ENCODE data around the gene MEG3. TPM values are rescaled to one million over a fixed set of nuclear protein-coding genes. Genes with fewer than 3 reads are reported as not detected.

MEG3 gene
- total and polyA plus RNA-seq, 9 of the 15 experiments (the other 6 are each of a cell fraction or from before 2014, with no cell fraction given) = 0.10 to 5.3 (median 1.0) TPM; not detected in 1

- no peak for TF ChIP-seq ZBTB9 (CRISPR knock-in tag; IDR thresholded peaks at IDR 0.05)
- TF ChIP-seq, protein P1, sequence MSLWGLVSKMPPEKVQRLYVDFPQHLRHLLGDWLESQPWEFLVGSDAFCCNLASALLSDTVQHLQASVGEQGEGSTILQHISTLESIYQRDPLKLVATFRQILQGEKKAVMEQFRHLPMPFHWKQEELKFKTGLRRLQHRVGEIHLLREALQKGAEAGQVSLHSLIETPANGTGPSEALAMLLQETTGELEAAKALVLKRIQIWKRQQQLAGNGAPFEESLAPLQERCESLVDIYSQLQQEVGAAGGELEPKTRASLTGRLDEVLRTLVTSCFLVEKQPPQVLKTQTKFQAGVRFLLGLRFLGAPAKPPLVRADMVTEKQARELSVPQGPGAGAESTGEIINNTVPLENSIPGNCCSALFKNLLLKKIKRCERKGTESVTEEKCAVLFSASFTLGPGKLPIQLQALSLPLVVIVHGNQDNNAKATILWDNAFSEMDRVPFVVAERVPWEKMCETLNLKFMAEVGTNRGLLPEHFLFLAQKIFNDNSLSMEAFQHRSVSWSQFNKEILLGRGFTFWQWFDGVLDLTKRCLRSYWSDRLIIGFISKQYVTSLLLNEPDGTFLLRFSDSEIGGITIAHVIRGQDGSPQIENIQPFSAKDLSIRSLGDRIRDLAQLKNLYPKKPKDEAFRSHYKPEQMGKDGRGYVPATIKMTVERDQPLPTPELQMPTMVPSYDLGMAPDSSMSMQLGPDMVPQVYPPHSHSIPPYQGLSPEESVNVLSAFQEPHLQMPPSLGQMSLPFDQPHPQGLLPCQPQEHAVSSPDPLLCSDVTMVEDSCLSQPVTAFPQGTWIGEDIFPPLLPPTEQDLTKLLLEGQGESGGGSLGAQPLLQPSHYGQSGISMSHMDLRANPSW (CRISPR knock-in tag; IDR thresholded peaks at IDR 0.05) = no peak
- TF ChIP-seq REST (IDR thresholded peaks at IDR 0.05; ENCODE audit: borderline replicate concordance) = 0 out of 2 replicates have a peak, but pooled peaks have one; percentile 4
- TF ChIP-seq REST (CRISPR knock-in tag; IDR thresholded peaks at IDR 0.05; ENCODE audit: low read depth) = no peak
- TF ChIP-seq NFE2 (IDR thresholded peaks at IDR 0.05; ENCODE audit: low read depth) = peak; percentile 60
- peak in 1 of 2 experiments; percentile 46; a peak in 1 of 4 replicates for TF ChIP-seq MAZ (CRISPR knock-in tag; conservative IDR thresholded peaks at IDR 0.05 in 1 of 2, IDR thresholded peaks at IDR 0.05 in 1 of 2)
- no peak for TF ChIP-seq SMAD4 (CRISPR knock-in tag; conservative IDR thresholded peaks at IDR 0.05)
- no peak for TF ChIP-seq ASH1L (IDR thresholded peaks at IDR 0.05; ENCODE audit: borderline replicate concordance, low read depth, partially characterized antibody)
- no peak for TF ChIP-seq NRF1 (conservative IDR thresholded peaks at IDR 0.05 in 1 of 2, IDR thresholded peaks at IDR 0.05 in 1 of 2)
Observed at GRCh38 chr14:100904307-100905087, 78.6 kb downstream of the MEG3 start (continued).

All from K562 (cell line).